ENCODE measurements around the gene TXNL4A.
"Not testable (repeated sequence)": the region's sequence is repeated elsewhere in the genome, so short reads cannot be mapped to it uniquely, and the experiment has no call there.

The TXNL4A gene

GRCh38 chr18:80009661-80010550, 21.5 kb upstream of the TXNL4A start:
- peak; percentile 88 for DNase-seq (ENCODE audit: low spot score)
- H3K27ac ChIP-seq, result peak overlapping the region; percentile 33 to 76
- no peak overlapping the region for H3K4me3 ChIP-seq
- no peak for TF ChIP-seq CTCF (IDR thresholded peaks at IDR 0.05)

GRCh38 chr18:80006724-80007123, 18.4 kb upstream of the TXNL4A start:
- Histone ChIP-seq H3K4me3 (no peak overlapping the region), H3K27ac (no peak overlapping the region)
- DNase-seq (ENCODE audit: low spot score), result no peak
- no peak for TF ChIP-seq CTCF (IDR thresholded peaks at IDR 0.05)

- Histone ChIP-seq H3K4me3 (no peak overlapping the region), H3K27ac (no peak overlapping the region)
- DNase-seq (ENCODE audit: low spot score), result no peak
- TF ChIP-seq CTCF (IDR thresholded peaks at IDR 0.05), result no peak
These were observed 16.4 kb upstream of the TXNL4A start for GRCh38 chr18:80004600-80005342.

GRCh38 chr18:80002468-80002867, 14.1 kb upstream of the TXNL4A start:
- Histone ChIP-seq H3K27ac (no peak overlapping the region), H3K4me3 (no peak overlapping the region)
- no peak for TF ChIP-seq CTCF (IDR thresholded peaks at IDR 0.05)
- DNase-seq (ENCODE audit: low spot score), result no peak

GRCh38 chr18:80000877-80001276, 12.5 kb upstream of the TXNL4A start:
- no peak for TF ChIP-seq CTCF (IDR thresholded peaks at IDR 0.05)
- DNase-seq (ENCODE audit: low spot score), result no peak
- no peak overlapping the region for H3K27ac ChIP-seq
- H3K4me3 ChIP-seq, result no peak overlapping the region

- H3K4me3 ChIP-seq; H3K27ac ChIP-seq; DNase-seq (ENCODE audit: low spot score): not testable (repeated sequence)
These were observed 11.3 kb upstream of the TXNL4A start for GRCh38 chr18:79999701-80000100.

GRCh38 chr18:79991494-79991893, 3.1 kb upstream of the TXNL4A start:
- no peak for DNase-seq (ENCODE audit: low spot score)
- H3K27ac ChIP-seq, result no peak overlapping the region
- H3K4me3 ChIP-seq, result no peak overlapping the region
- TF ChIP-seq CTCF (IDR thresholded peaks at IDR 0.05), result no peak

Measured in coronary artery (tissue), 2 donors.